ENCODE data around the gene MAGEA4.

DNA sequence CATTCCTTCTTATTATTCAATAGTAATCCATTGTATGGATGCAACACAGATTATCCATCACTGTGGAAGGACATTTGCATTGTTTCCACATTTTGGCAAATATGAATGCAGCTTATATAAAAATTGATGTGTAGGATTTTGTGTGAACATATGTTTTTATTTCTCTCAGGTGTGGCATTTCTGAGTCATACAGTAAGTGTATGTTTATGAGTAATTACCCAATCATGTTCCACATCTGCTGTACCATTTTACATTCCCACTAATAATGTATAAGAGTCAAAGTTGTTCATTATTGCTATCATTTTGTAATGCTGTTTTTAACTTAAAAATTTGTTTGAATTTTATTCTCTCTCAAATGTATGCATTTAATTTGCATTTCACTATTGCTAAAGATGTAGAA is 25.5 kb downstream of the MAGEA4 start:
- TF ChIP-seq, protein P1, sequence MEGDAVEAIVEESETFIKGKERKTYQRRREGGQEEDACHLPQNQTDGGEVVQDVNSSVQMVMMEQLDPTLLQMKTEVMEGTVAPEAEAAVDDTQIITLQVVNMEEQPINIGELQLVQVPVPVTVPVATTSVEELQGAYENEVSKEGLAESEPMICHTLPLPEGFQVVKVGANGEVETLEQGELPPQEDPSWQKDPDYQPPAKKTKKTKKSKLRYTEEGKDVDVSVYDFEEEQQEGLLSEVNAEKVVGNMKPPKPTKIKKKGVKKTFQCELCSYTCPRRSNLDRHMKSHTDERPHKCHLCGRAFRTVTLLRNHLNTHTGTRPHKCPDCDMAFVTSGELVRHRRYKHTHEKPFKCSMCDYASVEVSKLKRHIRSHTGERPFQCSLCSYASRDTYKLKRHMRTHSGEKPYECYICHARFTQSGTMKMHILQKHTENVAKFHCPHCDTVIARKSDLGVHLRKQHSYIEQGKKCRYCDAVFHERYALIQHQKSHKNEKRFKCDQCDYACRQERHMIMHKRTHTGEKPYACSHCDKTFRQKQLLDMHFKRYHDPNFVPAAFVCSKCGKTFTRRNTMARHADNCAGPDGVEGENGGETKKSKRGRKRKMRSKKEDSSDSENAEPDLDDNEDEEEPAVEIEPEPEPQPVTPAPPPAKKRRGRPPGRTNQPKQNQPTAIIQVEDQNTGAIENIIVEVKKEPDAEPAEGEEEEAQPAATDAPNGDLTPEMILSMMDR (IDR thresholded peaks at IDR 0.05): no peak
- no peak for TF ChIP-seq EZH2 (IDR thresholded peaks at IDR 0.05; ENCODE audit: borderline replicate concordance, insufficient read depth, low read depth, low read length, poor library complexity, severe bottlenecking)
